ENCODE results near the gene MMP15.
A peak's percentile ranks its signal among the peaks of the same experiment; 100 is the strongest.
"Not testable (repeated sequence)": the region's sequence is repeated elsewhere in the genome, so short reads cannot be mapped to it uniquely, and the experiment has no call there.

Gene MMP15

DNA sequence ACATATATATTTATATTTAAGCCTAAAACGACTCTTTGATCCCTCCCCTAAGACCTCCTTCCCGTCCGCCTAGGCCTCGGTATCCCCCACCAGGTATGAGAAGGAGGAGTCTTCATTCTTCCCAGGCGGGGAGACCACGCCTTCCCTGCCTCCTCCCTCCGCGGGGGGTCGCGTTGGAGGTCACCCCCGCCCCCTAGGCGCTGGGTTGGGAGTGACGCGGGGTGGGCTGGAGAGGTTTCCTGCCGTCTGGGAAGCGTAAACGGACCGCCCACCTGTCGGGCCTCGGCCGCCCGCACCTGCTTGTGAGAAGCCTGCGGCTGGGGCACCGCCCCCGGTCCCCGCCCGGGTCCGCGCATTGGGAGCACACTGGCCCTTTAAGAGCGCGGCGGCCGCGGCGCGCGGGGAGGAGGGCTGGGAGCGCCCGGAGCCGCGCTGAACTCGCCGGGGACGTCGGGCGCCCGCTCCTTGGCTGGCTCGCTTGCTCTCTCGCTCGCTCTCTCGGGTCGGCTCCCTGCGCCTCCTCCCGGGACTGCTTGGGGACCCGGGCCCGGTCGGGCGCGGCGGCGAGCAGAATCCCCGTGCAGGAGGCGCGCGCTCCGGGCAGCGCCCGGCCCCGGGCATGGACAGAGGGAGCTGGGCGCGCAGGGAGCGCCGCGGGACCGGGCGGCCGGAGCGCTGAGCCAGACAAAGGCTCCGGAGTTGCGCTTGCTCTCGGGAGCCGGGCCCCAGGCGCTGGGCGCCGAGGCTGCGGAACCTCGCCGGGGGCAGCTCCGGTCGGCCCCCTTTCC is at the start of gene MMP15:
Gene MMP15 (plus strand): TSS at position 404 of the 788 bp plus-strand sequence. CDS start 597 bp downstream, outside the sequence.
- no peak for DNase-seq

- no peak for DNase-seq
These were observed 49.2 kb upstream of the MMP15 start for GRCh38 chr16:57976331-57976796.

- DNase-seq = no peak
These were observed 48.0 kb upstream of the MMP15 start for GRCh38 chr16:57977418-57978069.

- not testable (repeated sequence) for DNase-seq
These were observed 47.5 kb upstream of the MMP15 start for GRCh38 chr16:57978070-57978465.

DNA sequence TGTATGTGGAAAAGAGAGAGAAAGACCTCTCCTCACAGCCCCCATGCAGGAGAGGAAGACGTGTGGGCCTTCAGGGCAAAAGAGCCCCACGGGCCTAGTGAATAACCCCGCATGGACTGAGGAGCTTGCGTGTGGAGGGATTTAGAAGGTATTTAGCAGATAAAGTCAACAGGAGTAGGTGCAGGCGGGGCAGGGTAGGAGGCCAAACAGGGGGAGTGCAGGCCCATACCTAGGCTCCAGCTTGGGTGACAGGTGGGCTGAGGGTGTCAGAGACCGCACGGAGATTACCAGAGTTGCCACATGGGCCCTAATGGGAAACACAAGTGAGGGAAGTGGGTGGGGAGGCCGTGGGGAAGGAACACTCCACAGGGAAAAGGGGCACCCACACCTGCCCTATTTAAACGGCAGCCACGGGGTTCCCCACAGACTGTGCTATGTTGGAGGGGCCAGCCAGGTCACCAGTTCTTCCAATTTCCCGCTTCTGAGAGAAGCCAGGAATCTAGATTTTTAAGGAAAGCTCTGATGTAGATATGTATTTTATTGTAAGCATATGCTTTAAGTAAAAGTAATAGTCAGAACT is 46.5 kb upstream of the MMP15 start:
- DNase-seq = no peak

DNA sequence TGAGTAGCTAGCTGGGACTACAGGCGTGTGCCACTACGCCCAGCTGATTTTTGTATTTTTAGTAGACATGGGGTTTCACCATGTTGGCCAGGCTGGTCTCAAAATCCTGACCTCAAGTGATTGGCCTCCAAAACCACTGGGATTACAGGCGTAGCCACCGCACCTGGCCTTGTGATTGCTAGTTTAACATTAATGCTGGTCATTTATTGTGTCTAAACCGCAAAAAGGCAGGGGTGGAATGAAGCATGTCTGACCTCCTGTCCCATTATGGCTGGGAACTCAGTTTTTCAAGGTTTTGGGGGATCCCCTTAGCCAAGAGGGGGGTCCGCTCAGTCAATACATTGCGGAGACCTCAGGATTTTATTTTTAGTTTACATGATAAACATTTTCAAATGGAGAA is 43.9 kb upstream of the MMP15 start:
- no peak for DNase-seq

DNA sequence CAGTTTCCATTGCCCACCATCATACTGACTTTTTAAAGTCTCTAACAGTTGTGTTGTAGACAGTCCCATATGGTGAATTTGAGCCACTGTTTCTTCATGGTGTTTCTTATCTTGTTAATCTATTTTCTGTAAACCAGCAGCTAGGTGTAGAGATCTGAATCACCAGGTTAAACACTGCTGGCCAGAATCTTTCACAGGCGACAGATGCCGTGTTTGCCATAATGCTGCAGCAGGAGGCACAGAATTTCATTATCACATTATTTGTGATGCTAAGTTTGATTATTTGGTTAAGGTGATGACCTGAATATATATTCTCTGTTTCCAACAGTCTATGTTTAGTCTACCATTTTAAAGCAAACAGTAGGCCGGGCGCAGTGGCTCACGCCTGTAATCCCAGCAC is 43.2 kb upstream of the MMP15 start:
- no peak for DNase-seq

GRCh38 chr16:57984443-57985203 is 40.9 kb upstream of the MMP15 start:
- DNase-seq = no peak

- DNase-seq = no peak
These were observed 40.1 kb upstream of the MMP15 start for GRCh38 chr16:57985204-57986181.

- DNase-seq = no peak
These were observed 39.4 kb upstream of the MMP15 start for GRCh38 chr16:57986196-57986595.

DNA sequence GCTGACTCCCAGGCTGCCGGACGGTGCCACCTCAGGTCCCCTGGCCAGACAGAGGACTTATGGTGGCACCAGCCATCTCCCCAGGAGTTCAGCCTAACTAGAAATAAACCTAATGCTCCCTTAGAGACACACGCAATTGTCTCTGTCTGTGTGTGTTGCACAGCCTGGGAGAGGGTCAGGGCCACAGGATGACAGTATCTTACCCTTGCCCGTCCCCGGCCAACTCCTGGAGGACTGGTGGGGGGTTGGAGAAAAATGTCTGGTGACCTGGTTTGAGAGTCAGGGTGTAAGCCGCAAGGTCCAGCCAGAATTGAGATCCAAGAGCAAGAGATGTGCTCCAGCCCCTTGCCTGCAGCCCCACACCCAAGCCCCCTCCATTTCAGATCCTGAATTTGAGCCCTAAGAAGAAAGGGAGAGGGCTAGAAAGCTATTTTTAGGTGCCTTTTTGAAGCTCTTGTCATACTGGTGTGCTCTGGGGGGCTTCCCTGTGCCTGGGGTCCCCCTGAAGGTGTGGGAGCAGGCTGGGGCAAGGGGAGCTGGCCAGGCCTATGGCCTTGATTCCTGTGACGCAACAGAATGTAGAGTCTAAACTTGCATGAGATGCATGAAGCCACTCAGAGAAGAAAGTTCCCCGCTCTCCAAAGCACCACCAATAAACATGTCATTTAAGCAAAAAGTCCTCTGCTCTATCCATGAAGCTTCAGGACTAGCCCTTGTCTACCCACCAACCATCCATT is 37.9 kb upstream of the MMP15 start:
- no peak for DNase-seq

- peak; percentile 19 for DNase-seq
These were observed 36.6 kb upstream of the MMP15 start for GRCh38 chr16:57988929-57989328.

GRCh38 chr16:57991551-57992059 is 33.9 kb upstream of the MMP15 start:
- no peak for DNase-seq

- no peak for DNase-seq
These were observed 33.5 kb upstream of the MMP15 start for GRCh38 chr16:57992084-57992483.

GRCh38 chr16:57993438-57993837 is 32.1 kb upstream of the MMP15 start:
- DNase-seq = no peak

DNA sequence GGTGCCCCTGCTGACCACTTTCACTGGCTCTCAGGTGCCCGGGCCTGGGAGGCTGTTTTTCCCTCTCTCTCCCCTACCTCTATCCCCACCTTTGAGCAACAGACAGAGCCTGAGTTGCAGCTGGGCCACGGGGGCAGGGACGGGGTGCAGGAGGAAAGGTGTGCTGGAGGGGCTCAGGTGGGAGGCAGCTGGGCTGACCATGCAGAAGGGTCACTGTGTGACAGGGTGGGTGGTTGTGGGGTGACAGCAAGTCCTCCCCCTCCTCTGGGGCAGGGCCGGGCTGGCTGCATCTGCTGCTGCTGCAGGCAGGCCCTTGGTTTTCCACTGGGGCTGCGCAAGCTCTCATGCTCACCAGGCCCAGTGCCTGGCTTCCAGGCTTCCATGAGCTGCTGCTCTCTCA is 31.7 kb upstream of the MMP15 start:
- no peak for DNase-seq

DNA sequence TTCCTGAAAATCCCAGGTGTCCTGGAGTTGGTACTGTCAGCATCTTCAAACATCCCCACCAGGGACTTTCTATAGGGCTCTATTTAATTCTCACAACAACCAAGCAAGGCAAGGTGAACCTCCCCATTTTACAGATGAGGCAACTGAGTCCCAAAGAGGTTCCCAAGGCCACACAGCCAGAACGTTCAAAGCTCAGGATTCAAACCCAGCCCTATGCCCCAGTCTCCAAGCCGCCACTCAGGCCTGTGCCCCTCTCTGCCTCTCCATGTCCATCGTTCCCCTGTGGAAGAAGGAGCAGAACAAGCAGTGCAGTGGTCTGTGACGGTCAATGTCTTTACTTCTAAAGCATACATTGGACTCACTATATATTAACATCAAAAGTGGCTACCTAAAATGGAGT is 31.2 kb upstream of the MMP15 start:
- DNase-seq = no peak

GRCh38 chr16:57994778-57995177 is 30.8 kb upstream of the MMP15 start:
- DNase-seq = peak; percentile 42

DNA sequence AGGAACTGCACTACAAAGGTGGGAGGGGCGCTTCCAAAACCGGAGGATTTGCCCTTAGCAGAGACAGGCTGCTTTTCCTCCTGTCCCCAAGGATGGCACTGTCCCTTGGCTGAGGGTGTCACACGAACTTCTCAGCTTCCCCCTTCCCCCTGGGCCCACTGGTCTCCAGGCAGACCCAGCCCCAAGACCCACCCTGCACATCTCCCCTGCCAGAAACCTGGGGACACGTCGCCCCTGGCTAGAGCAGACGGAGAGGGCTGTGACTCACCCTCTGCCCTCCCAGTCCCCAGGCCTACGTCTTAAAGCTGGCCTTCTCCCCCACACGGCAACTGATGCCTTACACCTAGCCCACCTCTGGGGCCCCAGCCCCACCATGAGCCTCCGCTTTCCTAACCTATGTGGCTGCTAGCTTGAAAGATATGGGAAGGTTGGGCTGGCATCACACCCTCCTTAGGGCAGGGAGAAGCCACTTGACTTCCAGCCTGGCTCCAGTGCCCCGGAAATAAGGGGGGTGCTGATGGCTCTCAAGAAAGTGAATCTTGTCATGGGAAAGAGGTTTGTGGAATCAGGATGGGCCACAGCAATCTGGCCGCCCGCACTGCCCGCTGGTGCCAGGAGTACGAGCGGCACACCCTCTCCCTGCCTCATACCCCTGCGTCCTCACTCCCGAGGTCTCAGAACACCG is 29.7 kb upstream of the MMP15 start:
- DNase-seq = no peak

- no peak for DNase-seq
These were observed 29.0 kb upstream of the MMP15 start for GRCh38 chr16:57996406-57997175.
